T-helper 1 cell treated with Interleukin-12 subunit alpha and Interleukin-12 subunit beta and Interleukin-4 antibody, amounts not matched to agents 30 ng/mL and 1 ng/mL, for 36 hours (primary cell): ENCODE results near the gene GAPVD1. TPM values are rescaled to one million over a fixed set of nuclear protein-coding genes. Genes with fewer than 3 reads are reported as not detected.

ENCODE experiments used
- intact Hi-C: fragments of 100-400 bp; cut with micrococcal nuclease; formaldehyde crosslinking; loops from one replicate; pipeline ENCODE4 v1.15.1; 2024
- total RNA-seq: library from RNA; stranded (reverse); gene quantifications from 2 replicates; pipeline ENCODE4 v1.2.3, GENCODE V29; 2022

GAPVD1 gene
- total RNA-seq, 1 donor from 2014 or later, result 60.0 TPM

DNA sequence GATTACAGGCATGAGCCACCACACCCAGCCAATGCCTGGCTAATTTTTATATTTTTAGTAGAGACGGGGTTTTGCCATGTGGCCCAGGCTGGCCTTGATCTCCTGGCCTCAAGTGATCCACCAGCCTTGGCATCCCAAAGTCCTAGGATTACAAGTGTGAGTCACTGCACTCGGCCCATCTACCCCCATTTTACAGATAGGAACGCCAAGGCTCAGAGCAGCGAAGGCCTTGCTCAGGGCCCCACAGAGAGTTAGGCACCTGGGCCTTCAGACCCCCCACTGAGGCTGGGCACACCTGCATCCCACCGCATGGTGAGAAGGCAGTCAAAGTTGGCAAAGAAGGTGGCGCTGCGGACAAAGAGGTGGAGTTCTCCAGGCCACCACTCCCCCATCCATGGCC lies 143.1 kb downstream of the GAPVD1 start:
- intact Hi-C loops, result no loop called here

DNA sequence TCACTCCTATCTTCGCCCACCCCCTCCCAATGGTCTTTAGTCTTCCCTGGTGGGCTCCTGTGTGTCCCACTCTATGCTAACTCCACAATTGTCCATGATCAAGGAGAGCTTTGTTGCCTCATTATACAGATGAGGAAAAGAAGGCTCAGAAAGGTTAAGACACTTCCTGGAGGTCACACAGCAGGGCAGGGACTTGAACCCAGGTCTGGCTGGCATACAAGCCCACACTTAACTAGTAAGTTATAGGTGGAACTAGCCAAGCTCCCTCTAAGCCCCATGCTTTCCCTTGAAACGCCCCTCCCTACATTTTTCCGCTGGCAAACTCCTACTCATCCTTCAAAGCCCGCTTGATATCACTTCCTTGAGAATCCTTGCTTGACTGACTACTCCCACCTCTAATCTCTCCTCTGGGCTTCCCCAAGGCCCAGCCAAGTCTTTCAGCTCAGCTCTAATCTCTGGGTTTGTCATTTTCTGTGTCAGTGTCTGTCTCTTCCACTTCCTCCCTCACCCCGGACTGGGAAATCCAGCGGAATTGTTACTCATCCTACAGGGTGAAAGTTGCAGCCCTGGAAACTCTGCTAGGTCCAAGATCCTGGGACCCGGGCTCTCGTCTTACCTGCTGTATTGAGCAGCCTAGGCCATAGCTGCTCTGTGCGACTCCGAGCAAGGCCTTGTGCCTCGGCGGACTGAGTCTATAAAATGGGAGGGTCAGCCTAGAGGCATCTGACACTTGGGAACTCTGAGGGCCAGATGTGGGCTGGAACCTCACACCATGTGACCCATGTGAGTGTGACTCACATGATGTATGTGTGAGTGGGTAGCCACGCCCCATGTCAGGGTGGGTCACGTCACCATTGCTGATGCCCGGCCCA lies 144.5 kb downstream of the GAPVD1 start:
- intact Hi-C loops, result no loop called here

DNA sequence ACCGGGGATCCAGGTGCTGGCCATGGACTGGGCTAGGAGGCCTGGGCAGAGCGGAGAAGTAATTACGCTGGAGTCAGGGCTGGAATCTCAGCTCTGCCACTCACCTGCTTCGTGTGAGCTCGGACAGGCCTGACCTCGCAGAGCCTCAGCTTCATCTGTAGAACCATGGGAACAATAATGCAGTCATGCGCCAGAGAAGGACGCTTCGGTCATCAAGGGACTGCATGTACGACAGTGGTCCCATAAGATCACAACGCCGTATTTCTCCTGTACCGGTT lies 145.1 kb downstream of the GAPVD1 start:
- intact Hi-C loops, result no loop called here

DNA sequence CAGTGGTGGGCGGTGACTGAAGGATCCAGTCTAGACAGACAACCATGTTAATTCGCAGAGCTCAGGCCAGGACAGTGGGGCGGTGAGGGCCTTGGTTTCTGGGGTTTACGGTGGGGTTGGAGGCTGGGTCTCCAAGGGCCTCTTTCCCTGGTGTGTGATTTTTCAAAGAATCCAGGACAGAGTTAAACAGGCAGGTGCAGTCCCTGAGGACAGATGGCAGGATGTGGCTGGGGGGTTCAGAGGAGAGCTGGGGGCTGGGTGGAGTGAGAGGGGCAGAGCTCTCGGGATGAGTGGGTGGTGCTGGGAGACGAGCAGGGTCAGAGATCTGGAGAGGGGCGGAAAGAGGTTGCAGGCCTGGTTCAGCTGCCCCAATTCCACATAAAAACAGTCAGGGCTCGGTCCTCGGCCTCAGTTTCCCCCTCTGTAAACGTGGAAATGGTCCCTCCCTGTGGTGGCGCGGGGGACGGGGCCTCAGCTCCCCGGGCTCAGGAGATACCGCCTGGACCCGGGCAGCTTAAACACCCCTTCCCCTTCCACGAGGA lies 145.9 kb downstream of the GAPVD1 start:
- intact Hi-C loops, result no loop called here

DNA sequence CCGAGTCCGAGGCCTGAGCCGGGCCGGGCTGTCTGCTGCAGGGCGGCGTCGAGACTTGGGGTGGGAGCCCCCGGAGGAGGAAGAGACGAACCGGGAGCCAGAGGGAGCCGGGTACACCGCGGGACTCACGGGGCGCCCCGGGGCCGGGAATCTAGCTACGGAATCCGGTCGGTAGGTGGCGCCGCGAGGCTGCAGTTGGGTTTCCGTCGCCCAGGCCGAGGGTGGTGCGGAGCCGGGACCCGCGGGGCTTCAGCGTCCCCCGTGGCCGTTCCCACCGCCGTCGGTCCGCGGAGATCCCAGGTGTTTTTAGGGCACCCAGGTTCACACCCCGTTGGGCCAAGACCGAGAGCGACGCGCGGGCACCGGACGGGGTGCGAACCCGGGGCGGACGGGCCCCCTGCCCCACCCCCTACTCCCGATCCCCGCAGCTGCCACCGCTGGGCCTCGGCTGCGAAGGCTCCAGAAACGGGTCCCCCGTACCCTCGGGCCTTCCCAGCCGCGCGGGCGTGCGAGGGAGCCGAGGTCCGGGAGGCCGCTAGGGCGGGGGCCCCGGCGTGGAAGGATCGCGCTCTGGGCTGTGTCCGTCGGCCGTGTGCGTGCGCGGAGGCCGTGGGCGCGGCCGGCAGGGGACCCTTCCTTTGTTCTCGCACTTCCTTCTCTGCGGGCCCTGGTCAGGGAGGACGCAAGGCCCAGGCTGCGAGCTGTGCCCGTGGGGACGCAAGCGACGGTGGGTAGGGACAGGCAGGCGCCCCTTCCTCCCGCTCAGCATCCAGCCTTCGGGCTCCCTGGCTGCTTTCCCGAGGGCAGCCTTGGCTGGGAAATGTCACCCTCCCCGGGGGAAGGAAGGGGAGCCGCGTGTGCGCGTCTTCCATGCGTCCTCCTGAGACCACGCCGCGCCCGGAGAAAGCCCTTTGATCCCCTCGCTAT lies 146.6 kb downstream of the GAPVD1 start:
- intact Hi-C loops, result loop anchor here (1.0 kb wide), 4 partner anchors 151 to 1083 kb away; no protein-coding TSS in a partner anchor

DNA sequence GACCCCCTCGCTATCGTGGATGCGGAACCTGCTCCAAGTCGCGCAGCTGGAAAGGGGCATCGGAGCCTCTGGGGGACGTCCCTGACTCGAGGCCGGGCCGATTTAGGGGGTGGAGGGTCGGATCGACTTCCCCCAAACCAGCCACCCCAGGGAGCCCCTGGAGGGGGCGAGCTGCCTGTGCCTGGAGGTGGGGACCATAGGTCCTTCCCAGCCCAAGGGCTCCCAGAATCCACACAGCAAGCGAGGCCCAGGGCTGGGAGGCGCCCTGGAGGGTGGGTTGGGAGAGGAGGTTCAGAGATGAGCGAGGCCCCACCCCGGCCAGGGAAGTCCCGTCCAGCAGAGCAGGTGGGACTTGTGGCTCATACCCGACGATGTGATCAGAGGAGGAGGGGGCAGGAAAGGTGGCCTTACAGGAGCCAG lies 147.6 kb downstream of the GAPVD1 start:
- intact Hi-C loops, result no loop called here

DNA sequence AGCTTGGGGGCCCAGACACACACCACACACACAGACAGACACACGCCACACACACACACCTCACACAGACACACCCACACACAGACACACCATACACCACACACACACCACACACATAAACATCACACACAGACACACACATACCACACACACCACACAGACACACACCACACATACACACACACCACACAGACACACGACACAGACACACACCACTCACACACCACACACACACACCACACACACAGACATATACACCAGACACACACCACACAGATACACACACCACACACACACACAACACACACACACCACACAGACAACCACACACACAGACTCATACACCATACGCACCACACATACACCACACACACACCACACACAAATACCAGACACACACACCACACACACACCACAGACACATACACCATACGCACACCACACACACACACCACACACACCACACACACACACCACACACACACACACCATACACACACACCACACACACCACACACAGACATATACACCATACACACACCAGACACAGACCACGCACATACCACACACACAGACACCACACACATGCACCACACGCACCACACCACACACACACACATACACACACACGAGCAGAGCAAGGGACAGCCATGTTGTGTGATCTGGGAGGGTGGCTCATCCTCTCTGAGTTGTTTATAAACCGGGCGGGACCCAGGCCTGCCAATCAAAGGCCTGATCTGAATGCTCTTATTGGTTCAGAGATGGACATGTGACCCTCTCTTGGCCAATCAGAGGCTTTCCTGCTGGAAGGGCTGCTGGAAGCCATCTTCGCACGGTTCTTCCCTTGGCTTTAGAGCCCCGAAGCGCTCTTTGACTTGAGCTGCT lies 148.3 kb downstream of the GAPVD1 start:
- intact Hi-C loops, result no loop called here

DNA sequence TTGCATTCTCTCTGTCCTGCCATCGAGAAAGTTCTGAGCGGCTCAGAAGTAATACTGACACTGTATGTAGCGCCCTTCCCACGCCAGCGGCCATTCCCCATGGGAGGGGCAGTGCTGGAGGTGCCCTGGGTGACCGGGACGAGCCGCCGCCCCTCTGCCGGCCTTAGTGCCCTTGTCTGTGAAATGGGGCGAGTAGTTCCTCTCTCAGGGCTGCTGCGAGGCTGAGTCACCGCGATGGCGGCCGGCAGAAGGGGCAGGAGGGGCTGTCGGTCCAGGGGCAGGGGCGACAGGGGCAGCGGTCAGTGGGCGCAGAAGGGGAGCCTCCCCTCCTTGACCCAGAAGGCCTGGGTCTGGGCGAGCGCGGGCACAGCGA lies 148.9 kb downstream of the GAPVD1 start:
- intact Hi-C loops, result no loop called here

DNA sequence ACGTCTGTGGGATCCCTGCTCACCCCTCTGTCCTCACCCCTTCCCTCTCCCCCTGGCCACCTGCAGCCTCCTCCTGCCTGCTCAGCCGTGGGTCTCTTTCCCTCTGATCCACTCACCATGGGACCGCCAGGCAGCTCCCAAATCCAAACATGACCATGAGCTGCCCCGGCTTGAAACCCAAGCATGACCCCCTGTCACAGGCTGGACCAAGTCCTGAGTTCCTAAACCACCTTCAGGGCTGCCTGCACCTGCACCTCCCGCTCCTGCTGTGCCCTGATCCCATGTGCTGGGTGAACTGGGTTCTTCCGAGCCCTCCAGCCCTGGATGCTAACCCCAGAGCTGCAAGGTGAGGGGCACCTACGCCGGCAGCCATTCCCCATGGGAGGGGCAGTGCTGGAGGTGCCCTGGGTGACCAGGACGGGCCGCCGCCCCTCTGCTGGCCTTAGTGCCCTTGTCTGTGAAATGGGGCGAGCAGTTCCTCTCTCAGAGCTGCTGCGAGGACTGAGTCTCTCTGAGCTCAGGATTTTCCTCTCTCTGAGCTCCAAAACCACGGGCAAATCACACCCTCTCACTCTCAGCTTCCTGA lies 149.6 kb downstream of the GAPVD1 start:
- intact Hi-C loops, result no loop called here

DNA sequence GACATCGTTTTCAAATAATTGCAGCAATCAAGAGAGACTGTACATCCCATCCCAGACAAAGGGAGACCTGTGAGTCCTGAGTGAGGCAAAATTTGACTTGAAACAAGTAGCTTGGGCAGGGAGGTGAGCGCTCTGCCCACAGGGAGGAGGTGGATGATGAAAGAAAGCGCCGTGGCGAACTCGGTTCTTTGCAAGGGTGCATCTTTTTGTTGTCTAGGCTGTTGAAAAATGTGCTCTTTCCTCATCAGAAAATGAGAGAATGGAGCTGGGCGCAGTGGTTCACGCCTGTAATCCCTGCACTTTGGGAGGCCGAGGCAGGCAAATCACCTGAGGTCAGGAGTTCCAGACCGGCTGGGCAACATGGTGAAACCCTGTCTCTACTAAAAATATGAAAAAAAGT lies 150.5 kb downstream of the GAPVD1 start:
- intact Hi-C loops, result no loop called here

DNA sequence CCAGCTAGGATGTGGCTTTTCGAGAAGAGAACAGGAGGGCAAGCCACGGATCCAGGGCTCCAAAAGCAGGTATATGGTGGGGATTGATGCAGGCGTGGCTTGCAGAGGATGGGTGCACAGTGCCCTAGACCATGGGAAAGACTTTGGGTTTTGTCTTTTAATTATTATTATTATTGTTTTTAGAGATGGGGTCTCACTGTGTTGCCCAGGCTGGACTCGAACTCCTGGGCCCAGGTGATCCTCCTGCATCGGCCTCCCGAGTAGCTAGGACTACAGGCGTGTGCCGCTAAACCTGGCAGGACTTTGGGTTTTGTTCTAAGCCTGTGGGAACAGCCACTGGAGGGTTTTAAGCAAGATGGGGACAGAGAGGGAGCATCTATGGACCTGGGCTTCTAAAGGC lies 152.0 kb downstream of the GAPVD1 start:
- intact Hi-C loops, result no loop called here

DNA sequence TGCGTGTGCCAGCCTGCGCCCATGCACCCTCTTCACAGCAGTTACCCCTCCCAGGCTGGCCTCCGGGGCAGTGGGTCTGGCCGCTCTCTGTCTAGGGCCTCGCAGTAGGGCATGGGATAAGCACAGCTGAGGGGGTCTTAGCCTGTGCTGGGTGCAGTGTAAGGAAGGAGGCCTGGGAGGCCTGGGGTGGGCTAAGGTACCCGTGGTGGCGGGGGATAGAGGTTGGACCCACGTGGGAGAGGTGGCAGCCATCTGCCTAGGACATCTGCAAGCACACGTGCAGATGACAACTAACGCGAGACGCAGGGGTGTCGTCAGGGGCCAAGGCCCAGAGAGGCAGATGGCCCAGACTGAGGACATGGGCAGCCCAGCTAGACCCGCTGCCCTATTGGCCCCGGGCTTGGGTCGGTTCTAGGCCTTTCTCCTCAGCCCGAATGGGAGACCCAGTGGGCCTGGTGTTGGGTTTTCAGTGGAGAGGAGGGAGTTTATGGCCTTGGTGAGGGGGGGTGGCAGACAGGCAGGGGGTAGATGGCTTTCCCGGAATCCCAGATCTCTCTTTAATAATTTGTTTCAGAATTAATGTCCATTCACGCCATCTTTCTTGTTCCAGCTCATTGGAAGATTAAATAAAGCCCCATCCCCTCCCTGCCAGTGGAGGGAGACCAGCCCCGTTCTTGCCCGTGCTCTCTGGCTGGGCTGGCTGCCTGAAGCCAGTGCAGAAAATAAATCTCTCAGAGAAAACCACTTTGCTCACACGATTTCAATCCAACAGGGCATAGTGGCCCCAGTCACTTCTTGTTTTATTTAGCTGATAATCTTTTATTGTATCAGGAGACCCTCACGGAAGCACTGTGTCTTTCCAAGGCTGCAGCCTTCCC lies 154.2 kb downstream of the GAPVD1 start:
- intact Hi-C loops, result no loop called here

DNA sequence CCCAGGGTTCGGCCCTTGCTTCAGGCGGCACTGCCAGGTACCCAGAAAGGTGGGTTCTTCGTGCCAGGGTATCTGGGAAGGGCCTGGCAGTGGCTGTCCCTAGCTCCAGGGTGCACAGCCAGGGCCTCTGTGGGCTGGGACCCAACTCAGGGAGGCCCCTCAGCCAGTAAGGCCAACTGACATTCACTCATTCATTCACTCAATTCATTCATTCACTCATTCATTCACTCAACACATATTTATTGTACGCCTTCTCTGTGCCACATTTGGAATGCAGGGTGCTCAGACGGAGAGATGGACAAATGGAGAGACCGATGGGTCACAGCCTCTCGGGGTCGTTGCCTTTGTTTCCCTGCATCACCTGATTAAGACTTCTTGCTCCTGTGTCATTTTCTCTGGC lies 154.9 kb downstream of the GAPVD1 start:
- intact Hi-C loops, result no loop called here

Other genes starting within 250 kb of the GAPVD1 start
- gene SCAI, start 118.3 kb upstream of the GAPVD1 start, total RNA-seq, result 10.6 and 13.4 TPM in 2 replicates
- 54.6 and 56.2 TPM in 2 replicates for gene PPP6C, start 72.0 kb upstream of the GAPVD1 start, total RNA-seq
- 17.2 and 17.6 TPM in 2 replicates for gene RABEPK, start 61.3 kb upstream of the GAPVD1 start, total RNA-seq
- gene HSPA5, start 20.5 kb upstream of the GAPVD1 start, total RNA-seq, result 295 and 297 TPM in 2 replicates